GM12865 (cell line): ENCODE results near the gene TMEM121.
A peak's percentile ranks its signal among the peaks of the same experiment; 100 is the strongest.

ENCODE experiments used
- DNase-seq: peaks from one replicate; pipeline ENCODE4 v3.0.0; 2010; ENCODE audit warnings: low read depth
- H3K4me3 ChIP-seq: 2 replicates; pipeline ENCODE4 v1.5.1; 2011; ENCODE audit warnings: mild to moderate bottlenecking, low read depth, low read length, control low read depth
- CTCF ChIP-seq: IDR thresholded peaks from 2 replicates; pipeline ENCODE4 v1.5.1; 2011; ENCODE audit warnings: low read length, control low read depth, low read depth, inconsistent platforms; ENCODE audit not compliant: insufficient read depth; ENCODE audit errors: missing control alignments

Gene TMEM121

GRCh38 chr14:105480199-105480746 lies 46.1 kb upstream of the TMEM121 start:
- no peak overlapping the region for H3K4me3 ChIP-seq
- no peak for TF ChIP-seq CTCF
- DNase-seq = no peak

GRCh38 chr14:105480807-105481801 lies 45.3 kb upstream of the TMEM121 start:
- peak; percentile 88 for DNase-seq
- H3K4me3 ChIP-seq = peak overlapping the region; percentile 22
- peak; percentile 98 for TF ChIP-seq CTCF

GRCh38 chr14:105481886-105482457 lies 44.4 kb upstream of the TMEM121 start:
- no peak for TF ChIP-seq CTCF
- peak; percentile 96 for DNase-seq
- H3K4me3 ChIP-seq = no peak overlapping the region

- no peak overlapping the region for H3K4me3 ChIP-seq
- TF ChIP-seq CTCF = no peak
- DNase-seq = no peak
Observed at GRCh38 chr14:105482486-105483110, 43.8 kb upstream of the TMEM121 start.

DNA sequence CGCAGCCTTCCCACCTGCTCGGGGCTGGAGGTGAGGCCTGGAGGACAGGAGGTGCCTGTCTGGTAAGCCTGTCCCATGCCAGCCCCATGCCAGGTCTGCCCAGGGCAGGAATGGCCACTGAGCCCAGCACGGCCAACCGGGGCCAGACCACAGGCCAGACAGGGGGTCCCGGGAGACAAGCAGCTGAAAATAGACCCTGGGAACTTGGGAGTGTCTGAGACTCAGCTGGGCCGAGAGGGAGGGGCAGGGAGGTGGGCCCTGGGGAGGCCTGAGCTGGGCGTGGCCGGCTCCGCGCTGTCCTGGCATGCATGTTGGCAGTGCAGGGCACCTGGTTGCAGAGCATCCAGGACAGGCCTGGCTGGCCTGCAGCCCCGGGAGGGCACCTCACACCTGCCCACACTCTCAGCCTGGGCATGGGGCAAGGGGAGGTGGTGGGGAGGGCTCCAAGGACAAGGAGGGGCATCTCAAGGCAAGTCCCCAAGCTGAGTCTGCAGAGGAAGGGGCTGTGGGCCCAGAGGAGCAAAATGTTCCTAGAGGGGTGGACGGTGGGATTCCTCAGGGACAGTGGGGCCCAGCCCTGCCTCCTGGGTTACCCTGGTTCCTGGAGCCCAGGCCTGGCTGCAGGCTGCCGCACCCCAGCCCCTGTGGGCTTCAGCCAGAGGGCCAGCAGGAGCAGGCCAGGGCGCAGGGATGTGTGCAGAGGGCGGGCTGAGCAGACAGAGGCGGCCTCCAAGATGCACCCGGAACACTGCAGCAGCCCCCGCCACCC lies 42.9 kb upstream of the TMEM121 start:
- no peak for DNase-seq

More for the DNA sequence above, 42.9 kb upstream of the TMEM121 start:
- no peak for TF ChIP-seq CTCF
- H3K4me3 ChIP-seq = no peak overlapping the region
